GM10266 (cell line): ENCODE measurements around the gene ITGA7.
"Not testable (repeated sequence)": the region's sequence is repeated elsewhere in the genome, so short reads cannot be mapped to it uniquely, and the experiment has no call there.

ENCODE experiments used
- DNase-seq: peaks from one replicate; pipeline ENCODE4 v3.0.0; 2012; ENCODE audit errors: extremely low spot score
- CTCF ChIP-seq: IDR thresholded peaks from 2 replicates; pipeline ENCODE4 v1.5.1; 2012; ENCODE audit warnings: mild to moderate bottlenecking, low read depth; ENCODE audit not compliant: control insufficient read depth, insufficient read depth; ENCODE audit errors: missing control alignments

Gene ITGA7

DNA sequence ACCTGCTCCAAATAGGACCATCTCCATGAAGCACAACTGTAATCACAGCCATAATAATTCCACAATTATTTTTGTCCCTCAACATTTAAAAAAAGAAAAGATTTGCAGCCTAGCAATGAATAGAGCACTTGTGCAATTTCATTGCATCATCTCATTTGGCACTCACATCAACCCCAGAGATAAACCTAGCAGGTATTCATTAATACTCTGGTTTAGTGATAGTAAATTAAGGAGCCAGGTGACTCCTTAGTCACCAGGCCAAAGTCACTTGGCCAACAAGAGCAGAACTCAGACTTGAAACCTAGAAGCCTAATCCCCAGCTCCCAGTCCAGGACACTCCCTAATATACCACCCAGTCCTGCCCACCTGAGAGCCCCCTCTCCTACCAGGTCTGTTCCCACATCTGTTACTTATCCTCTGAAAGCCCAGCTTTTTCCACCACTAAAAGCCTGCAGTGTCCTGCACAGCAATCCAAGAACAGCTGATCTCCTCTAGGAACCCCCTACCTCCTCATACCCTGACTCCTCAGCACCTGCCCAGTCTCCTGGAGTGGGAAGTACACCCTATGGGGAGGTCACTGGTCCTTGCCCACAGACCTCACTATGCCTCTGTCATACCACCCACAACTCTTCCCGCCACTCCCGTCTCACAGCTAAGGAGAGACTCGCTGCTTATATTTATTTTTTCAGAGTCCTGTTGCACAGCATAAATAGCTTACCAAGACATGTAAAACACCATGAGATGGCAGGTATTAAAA lies 48.9 kb downstream of the ITGA7 start:
- no peak for TF ChIP-seq CTCF
- no peak for DNase-seq

DNA sequence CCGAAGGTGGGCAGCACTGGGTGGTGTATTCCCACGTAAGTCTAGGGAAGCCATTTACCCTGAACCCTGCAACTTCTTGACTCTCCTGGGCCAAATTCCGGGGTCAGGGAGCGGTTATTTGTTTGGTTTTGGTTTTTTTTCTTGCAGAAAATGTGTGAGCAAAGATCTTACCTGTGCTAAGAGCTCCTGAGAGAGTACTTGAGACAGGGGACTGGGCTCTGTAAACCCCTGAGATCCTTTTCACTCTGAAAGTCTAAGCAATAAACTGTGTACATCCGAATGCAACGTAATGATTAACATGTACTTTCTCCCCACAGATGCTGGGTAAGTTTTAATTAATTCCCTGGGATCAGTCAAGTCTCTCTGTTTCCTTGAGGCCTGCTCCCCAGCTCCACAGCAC lies 49.5 kb downstream of the ITGA7 start:
- TF ChIP-seq CTCF, result no peak
- no peak for DNase-seq

GRCh38 chr12:55657212-55657611 lies 50.5 kb downstream of the ITGA7 start:
- TF ChIP-seq CTCF, result no peak
- no peak for DNase-seq

DNA sequence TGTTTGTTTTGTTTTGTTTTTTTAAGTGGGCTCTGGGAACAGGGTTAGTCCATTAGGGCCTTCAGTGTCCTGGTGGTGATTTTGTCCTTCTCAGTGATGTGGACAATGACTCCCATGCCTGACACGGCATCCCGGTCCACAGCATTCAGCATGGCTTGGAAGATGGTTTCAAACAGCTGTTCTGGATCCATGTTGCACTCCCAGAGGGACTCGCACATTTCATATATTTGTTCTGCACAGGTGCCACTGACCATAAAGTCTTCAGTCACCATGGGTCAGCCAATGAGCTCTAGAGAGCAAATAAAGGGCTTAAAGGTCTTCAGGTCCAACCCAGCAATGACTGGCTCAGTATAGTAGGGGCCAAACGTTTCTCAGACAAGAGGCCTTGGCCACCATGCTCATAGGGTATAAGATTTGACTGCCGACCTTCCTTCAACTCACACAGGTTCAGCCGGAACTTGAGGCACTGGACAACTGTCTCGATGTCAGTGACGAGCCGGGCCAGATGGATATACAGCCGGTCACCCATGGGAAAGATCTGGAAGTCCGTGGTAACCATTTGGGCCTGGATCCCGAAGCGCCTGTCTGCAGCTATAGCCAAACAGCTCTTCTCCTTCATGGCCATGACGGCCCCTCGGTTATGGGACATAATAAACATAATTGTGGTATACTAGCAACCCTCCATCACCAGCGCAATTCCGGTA lies 53.0 kb downstream of the ITGA7 start:
- TF ChIP-seq CTCF, result no peak
- DNase-seq, result no peak

- no peak for DNase-seq
Observed at GRCh38 chr12:55653031-55653430, 54.7 kb downstream of the ITGA7 start.

DNA sequence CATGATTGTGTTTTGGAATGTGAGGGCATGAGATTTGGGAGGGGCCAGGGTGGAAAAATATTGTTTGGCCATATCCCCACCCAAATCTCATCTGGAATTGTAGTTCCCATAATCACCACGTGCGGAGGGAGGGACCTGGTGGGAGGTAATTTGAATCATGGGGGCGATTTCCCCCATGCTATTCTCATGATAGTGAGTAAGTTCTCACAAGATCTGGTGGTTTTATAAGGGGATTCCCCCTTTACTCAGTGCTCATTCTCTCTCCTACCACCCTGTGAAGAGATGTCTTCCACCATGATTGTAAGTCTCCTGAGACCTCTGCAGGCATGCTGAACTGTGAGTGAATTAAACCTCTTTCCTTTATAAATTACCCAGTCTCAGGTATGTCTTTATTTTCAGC lies 55.4 kb downstream of the ITGA7 start:
- TF ChIP-seq CTCF, result no peak
- no peak for DNase-seq

More at GRCh38 chr12:55653031-55653430, 54.7 kb downstream of the ITGA7 start:
- TF ChIP-seq CTCF, result no peak

- TF ChIP-seq CTCF, result no peak
- no peak for DNase-seq
Observed at GRCh38 chr12:55651299-55651683, 56.4 kb downstream of the ITGA7 start.

DNA sequence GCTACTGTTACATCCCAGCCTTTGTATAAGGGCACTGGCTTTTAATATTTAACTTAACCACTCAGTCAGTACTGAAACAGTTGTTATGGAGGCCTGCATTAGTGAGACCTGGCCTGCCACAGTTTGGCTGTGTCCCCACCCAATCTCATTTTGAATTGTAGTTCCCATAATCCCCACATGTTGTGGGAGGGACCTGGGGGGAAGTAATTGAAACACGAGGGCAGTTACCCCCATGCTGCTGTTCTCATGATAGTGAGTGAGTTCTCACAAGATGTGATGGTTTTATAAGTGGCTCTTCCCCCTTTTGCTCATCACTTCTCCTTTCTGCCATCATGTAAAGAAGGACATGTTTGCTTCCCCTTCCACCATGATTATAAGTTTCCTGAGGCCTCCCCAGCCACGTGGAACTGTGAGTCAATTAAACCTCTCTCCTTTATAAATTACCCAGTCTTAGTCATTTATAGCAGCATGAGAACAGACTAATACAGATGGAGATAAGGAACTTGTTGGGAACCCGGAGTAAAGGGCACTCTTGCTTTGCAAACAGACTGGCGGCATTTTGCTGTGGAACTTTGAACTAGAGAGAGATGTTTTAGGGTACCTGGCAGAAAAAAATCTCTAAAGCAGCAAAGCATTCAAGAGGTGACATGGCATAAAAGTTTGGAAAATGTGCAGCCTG lies 56.9 kb downstream of the ITGA7 start:
- DNase-seq, result not testable (repeated sequence)
